H9 (cell line): Measurements from ENCODE around the gene PTPRN2. TPM values are rescaled to one million over a fixed set of nuclear protein-coding genes. Genes with fewer than 3 reads are reported as not detected.

ENCODE experiments used
- DNase-seq: peaks from one replicate; pipeline ENCODE4 v3.0.0-alpha.2; 2017
- H2AFZ ChIP-seq: one replicate; pipeline ENCODE4 v1.6.1; 2013; ENCODE audit warnings: mild to moderate bottlenecking, low read length, control low read depth, moderate library complexity
- H2AK5ac ChIP-seq: 2 replicates; pipeline ENCODE4 v1.6.1; 2013; ENCODE audit warnings: low read length, control low read depth, mixed read lengths; ENCODE audit not compliant: insufficient read length
- H2BK120ac ChIP-seq: one replicate; pipeline ENCODE4 v1.6.1; 2013; ENCODE audit warnings: low read depth, mild to moderate bottlenecking, low read length, control low read depth, inconsistent platforms; ENCODE audit not compliant: poor library complexity, severe bottlenecking
- H2BK12ac ChIP-seq: 2 replicates; pipeline ENCODE4 v1.6.1; 2013; ENCODE audit warnings: low read length, control low read depth, mixed read lengths, low read depth; ENCODE audit not compliant: insufficient read length
- H2BK15ac ChIP-seq: 2 replicates; pipeline ENCODE4 v1.6.1; 2013; ENCODE audit warnings: low read depth, low read length, control low read depth
- H2BK20ac ChIP-seq: one replicate; pipeline ENCODE4 v1.6.1; 2013; ENCODE audit warnings: low read depth, mild to moderate bottlenecking, low read length, control low read depth, inconsistent platforms; ENCODE audit not compliant: poor library complexity, severe bottlenecking
- H2BK5ac ChIP-seq: 2 replicates; pipeline ENCODE4 v1.6.1; 2013; ENCODE audit warnings: low read length, control low read depth, mixed read lengths; ENCODE audit not compliant: insufficient read length
- H3K14ac ChIP-seq: 2 replicates; pipeline ENCODE4 v1.6.1; 2013; ENCODE audit warnings: low read length, control low read depth; ENCODE audit not compliant: insufficient read depth
- H3K18ac ChIP-seq: 2 replicates; pipeline ENCODE4 v1.6.1; 2013; ENCODE audit warnings: low read depth, mild to moderate bottlenecking, mixed read lengths, low read length, control low read depth; ENCODE audit not compliant: insufficient read length
- H3K23ac ChIP-seq: 2 replicates; pipeline ENCODE4 v1.6.1; 2013; ENCODE audit warnings: low read length, control low read depth, mixed read lengths, low read depth; ENCODE audit not compliant: insufficient read length
- H3K23me2 ChIP-seq: 2 replicates; pipeline ENCODE4 v1.6.1; 2013; ENCODE audit warnings: low read depth, mild to moderate bottlenecking, mixed read lengths, low read length, control low read depth; ENCODE audit not compliant: insufficient read length, poor library complexity, severe bottlenecking
- H3K27ac ChIP-seq: 2 replicates; pipeline ENCODE4 v1.5.1; 2013; ENCODE audit warnings: low read length, control low read depth, mixed read lengths, low read depth; ENCODE audit not compliant: insufficient read length
- H3K27me3 ChIP-seq: 2 replicates; pipeline ENCODE4 v1.6.1; 2013; ENCODE audit warnings: low read length, control low read depth, inconsistent platforms; ENCODE audit not compliant: insufficient read depth
- H3K4ac ChIP-seq: 2 replicates; pipeline ENCODE4 v1.6.1; 2013; ENCODE audit warnings: low read depth, mild to moderate bottlenecking, control low read depth, inconsistent platforms, low read length, moderate library complexity
- H3K4me1 ChIP-seq: 2 replicates; pipeline ENCODE4 v1.6.1; 2013; ENCODE audit warnings: low read length, control low read depth, inconsistent platforms; ENCODE audit not compliant: insufficient read depth
- H3K4me2 ChIP-seq: 2 replicates; pipeline ENCODE4 v1.6.1; 2013; ENCODE audit warnings: low read length, control low read depth, mixed read lengths; ENCODE audit not compliant: insufficient read length, insufficient read depth
- H3K56ac ChIP-seq: 2 replicates; pipeline ENCODE4 v1.6.1; 2013; ENCODE audit warnings: low read depth, mild to moderate bottlenecking, mixed read lengths, low read length, control low read depth; ENCODE audit not compliant: insufficient read length
- H3K79me1 ChIP-seq: 2 replicates; pipeline ENCODE4 v1.6.1; 2013; ENCODE audit warnings: low read depth, mild to moderate bottlenecking, moderate library complexity, low read length, control low read depth, inconsistent platforms; ENCODE audit not compliant: insufficient read depth, poor library complexity, severe bottlenecking
- H3K79me2 ChIP-seq: 2 replicates; pipeline ENCODE4 v1.6.1; 2013; ENCODE audit warnings: low read length, control low read depth, inconsistent platforms; ENCODE audit not compliant: insufficient read depth
- H3K9ac ChIP-seq: 2 replicates; pipeline ENCODE4 v1.6.1; 2013; ENCODE audit warnings: low read length, control low read depth, mixed read lengths; ENCODE audit not compliant: insufficient read length; ENCODE audit errors: extremely low read depth
- H3K9me3 ChIP-seq: one replicate; pipeline ENCODE4 v1.6.1; 2013; ENCODE audit warnings: low read depth, low read length, inconsistent platforms; ENCODE audit not compliant: control insufficient read depth
- H3T11ph ChIP-seq: one replicate; pipeline ENCODE4 v1.6.1; 2013; ENCODE audit warnings: mild to moderate bottlenecking, low read length, control low read depth, inconsistent platforms
- H4K20me1 ChIP-seq: one replicate; pipeline ENCODE4 v1.6.1; 2013; ENCODE audit not compliant: control insufficient read depth, insufficient read length, insufficient read depth
- H4K5ac ChIP-seq: 2 replicates; pipeline ENCODE4 v1.6.1; 2013; ENCODE audit warnings: low read depth, mild to moderate bottlenecking, mixed read lengths, low read length, control low read depth; ENCODE audit not compliant: insufficient read length
- H4K8ac ChIP-seq: replicated peaks from 2 replicates; pipeline ENCODE4 v1.6.1; 2013; ENCODE audit warnings: low read length, control low read depth, mixed read lengths, low read depth; ENCODE audit not compliant: insufficient read length
- H4K91ac ChIP-seq: 2 replicates; pipeline ENCODE4 v1.6.1; 2013; ENCODE audit warnings: low read depth, mild to moderate bottlenecking, moderate library complexity, mixed read lengths, low read length, control low read depth; ENCODE audit not compliant: insufficient read length
- H3K27ac Mint-ChIP-seq, 3 experiments: 2 replicates in 2 of 3; 3 replicates in 1 of 3; pipeline ENCODE4 v1.8.0; 2020 to 2021; ENCODE audit warnings: mixed read lengths in 3 of 3, mild to moderate bottlenecking in 1 of 3, moderate library complexity in 1 of 3
- H3K27me3 Mint-ChIP-seq: 2 replicates; pipeline ENCODE4 v1.8.0; 2021; ENCODE audit warnings: low read depth, mild to moderate bottlenecking, moderate library complexity, mixed read lengths
- H3K36me3 Mint-ChIP-seq, 3 experiments: 2 replicates in 2 of 3; 3 replicates in 1 of 3; pipeline ENCODE4 v1.8.0; 2020 to 2021; ENCODE audit warnings: low read depth in 3 of 3, mixed read lengths in 3 of 3; ENCODE audit not compliant: insufficient read depth in 1 of 3
- H3K4me1 Mint-ChIP-seq, 2 experiments: 2 replicates each; pipeline ENCODE4 v1.8.0; 2020; ENCODE audit warnings: mixed read lengths in 2 of 2
- H3K4me3 Mint-ChIP-seq, 2 experiments: 2 replicates in 1 of 2; 3 replicates in 1 of 2; pipeline ENCODE4 v1.8.0; 2020 to 2021; ENCODE audit warnings: mild to moderate bottlenecking in 2 of 2, mixed read lengths in 2 of 2, moderate library complexity in 1 of 2
- H3K9me3 Mint-ChIP-seq, 2 experiments: 2 replicates in 1 of 2; 3 replicates in 1 of 2; pipeline ENCODE4 v1.8.0; 2020; ENCODE audit warnings: mild to moderate bottlenecking in 2 of 2, mixed read lengths in 2 of 2, moderate library complexity in 1 of 2
- WGBS: extraction: QIAGEN DNeasy Blood & Tissue Kit; methylation state at CpG from one replicate; pipeline ENCODE4 v1.1.7; 2013; ENCODE audit warnings: missing lambda C conversion rate, low lambda C conversion rate, mixed read lengths; ENCODE audit not compliant: insufficient read length; ENCODE audit errors: extremely low coverage; 5-methylcytosine and 5-hydroxymethylcytosine counted together
- total RNA-seq: library from RNA; stranded (reverse); gene quantifications from 2 replicates; pipeline ENCODE4 v1.2.1, GENCODE V29; 2021
- TF ChIP-seq, protein P1 (sequence below): fragments of 200-600 bp; sonication (generic); conservative IDR thresholded peaks from 3 replicates; pipeline ENCODE4 v1.8.0; 2021; ENCODE audit warnings: antibody characterized with exemption, mild to moderate bottlenecking

The PTPRN2 gene
- total RNA-seq, 1 experiment from 2014 or later, result 5.2 TPM

GRCh38 chr7:158320328-158320727 is 267.3 kb downstream of the PTPRN2 start:
- Histone ChIP-seq H4K5ac (no peak overlapping the region), H2BK120ac (no peak overlapping the region), H4K8ac (no peak overlapping the region), H3K27ac (no peak overlapping the region), H2BK12ac (no peak overlapping the region), H3K9ac (no peak overlapping the region), H3K4ac (no peak overlapping the region; the same call in 1 of the 2 replicates), H2BK15ac (no peak overlapping the region), H3K56ac (no peak overlapping the region), H4K91ac (no peak overlapping the region), H3K9me3 (no peaks in the 10 kb centered on the region), H3K4me2 (no peak overlapping the region), H2BK20ac (no peak overlapping the region), H3K14ac (no peak overlapping the region), H3K23ac (no peak overlapping the region), H3K23me2 (peaks cover 3% of the 10 kb centered on the region), H3K27me3 (no peaks in the 10 kb centered on the region), H3K18ac (no peak overlapping the region), H2AK5ac (no peak overlapping the region), H3K79me1 (no peaks in the 10 kb centered on the region), H2BK5ac (no peak overlapping the region), H2AFZ (no peak overlapping the region), H3K4me1 (no peaks in the 10 kb centered on the region; the same call in 1 of the 2 replicates), H3T11ph (no peak overlapping the region), H4K20me1 (no peaks in the 10 kb centered on the region), H3K79me2 (no peaks in the 10 kb centered on the region)
- TF ChIP-seq, protein P1, sequence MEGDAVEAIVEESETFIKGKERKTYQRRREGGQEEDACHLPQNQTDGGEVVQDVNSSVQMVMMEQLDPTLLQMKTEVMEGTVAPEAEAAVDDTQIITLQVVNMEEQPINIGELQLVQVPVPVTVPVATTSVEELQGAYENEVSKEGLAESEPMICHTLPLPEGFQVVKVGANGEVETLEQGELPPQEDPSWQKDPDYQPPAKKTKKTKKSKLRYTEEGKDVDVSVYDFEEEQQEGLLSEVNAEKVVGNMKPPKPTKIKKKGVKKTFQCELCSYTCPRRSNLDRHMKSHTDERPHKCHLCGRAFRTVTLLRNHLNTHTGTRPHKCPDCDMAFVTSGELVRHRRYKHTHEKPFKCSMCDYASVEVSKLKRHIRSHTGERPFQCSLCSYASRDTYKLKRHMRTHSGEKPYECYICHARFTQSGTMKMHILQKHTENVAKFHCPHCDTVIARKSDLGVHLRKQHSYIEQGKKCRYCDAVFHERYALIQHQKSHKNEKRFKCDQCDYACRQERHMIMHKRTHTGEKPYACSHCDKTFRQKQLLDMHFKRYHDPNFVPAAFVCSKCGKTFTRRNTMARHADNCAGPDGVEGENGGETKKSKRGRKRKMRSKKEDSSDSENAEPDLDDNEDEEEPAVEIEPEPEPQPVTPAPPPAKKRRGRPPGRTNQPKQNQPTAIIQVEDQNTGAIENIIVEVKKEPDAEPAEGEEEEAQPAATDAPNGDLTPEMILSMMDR, result no peak
- Mint-ChIP-seq H3K9me3 (peaks cover 15 to 19% of the 10 kb centered on the region in 2 experiments), H3K36me3 (peaks cover 7 to 14% (median 8%) of the 10 kb centered on the region in 3 experiments), H3K27me3 (peaks cover 12% of the 10 kb centered on the region), H3K27ac (no peak overlapping the region), H3K4me3 (no peak overlapping the region), H3K4me1 (peaks cover 33 to 36% of the 10 kb centered on the region in 2 experiments)
- DNase-seq, result peak; percentile 8
- WGBS, result no CpG with 5 or more reads among the region's 27 CpGs
